ENCODE measurements around the gene NEU2. TPM values are rescaled to one million over a fixed set of nuclear protein-coding genes. Genes with fewer than 3 reads are reported as not detected.

Gene NEU2
- total RNA-seq, 4 donors from 2014 or later: not detected

DNA sequence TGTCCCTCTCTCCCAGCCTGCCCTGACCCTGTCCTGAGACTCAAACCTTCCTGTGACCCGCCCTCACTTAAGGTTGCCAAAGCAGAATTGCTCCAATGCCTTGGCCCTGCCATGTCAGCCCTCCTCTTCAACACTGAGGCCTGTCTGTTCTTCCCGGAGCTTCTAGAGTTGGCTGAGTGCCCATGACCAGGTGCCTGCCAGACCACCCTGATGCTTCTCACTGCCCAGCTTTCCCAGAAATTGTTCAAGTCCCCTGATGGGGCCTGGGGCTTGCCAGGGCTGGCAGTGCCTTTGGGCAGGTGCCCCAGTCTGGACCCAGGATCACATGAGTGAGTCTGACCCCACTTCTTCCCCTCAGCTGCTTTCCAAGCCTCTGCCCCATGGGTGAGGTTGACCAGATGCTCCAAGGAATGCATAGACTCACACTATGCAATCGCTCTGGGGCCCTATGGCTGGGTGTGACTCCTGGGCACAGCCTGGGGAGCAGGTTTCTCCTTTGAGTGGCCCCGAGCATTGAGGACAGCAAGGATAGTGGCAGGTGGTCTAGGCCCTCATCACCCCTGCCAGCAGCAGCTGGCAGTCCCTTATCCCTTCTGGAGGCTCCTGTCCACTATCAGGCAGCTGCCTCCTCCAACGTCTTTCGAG lies 24.6 kb downstream of the NEU2 start:
- peaks cover 6 to 9% of the 10 kb centered on the region in 2 donors for H3K4me1 ChIP-seq
- no peaks in the 10 kb centered on the region for H3K27me3 ChIP-seq
- in situ Hi-C loops (cut with MboI; ENCODE audit: low sequenced_read_pairs in 4 of 4): loop anchor here in 2 of 4 donors (25.0 kb wide), 1 partner anchor 445 kb away; no protein-coding TSS in a partner anchor
- no peaks in the 10 kb centered on the region for H3K36me3 ChIP-seq
- no peak overlapping the region for H3K4me3 ChIP-seq
- intact Hi-C loops (cut with DNase I; ENCODE audit: low total_unique reads): loop anchor here (10.0 kb wide), 1 partner anchor 292 kb away; no protein-coding TSS in a partner anchor
- no peak for ATAC-seq
- H3K9me3 ChIP-seq: no peaks in the 10 kb centered on the region
- no peak for TF ChIP-seq POLR2A (IDR thresholded peaks at IDR 0.05)
- TF ChIP-seq, protein P1, sequence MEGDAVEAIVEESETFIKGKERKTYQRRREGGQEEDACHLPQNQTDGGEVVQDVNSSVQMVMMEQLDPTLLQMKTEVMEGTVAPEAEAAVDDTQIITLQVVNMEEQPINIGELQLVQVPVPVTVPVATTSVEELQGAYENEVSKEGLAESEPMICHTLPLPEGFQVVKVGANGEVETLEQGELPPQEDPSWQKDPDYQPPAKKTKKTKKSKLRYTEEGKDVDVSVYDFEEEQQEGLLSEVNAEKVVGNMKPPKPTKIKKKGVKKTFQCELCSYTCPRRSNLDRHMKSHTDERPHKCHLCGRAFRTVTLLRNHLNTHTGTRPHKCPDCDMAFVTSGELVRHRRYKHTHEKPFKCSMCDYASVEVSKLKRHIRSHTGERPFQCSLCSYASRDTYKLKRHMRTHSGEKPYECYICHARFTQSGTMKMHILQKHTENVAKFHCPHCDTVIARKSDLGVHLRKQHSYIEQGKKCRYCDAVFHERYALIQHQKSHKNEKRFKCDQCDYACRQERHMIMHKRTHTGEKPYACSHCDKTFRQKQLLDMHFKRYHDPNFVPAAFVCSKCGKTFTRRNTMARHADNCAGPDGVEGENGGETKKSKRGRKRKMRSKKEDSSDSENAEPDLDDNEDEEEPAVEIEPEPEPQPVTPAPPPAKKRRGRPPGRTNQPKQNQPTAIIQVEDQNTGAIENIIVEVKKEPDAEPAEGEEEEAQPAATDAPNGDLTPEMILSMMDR (IDR thresholded peaks at IDR 0.05 in 4 of 5, conservative IDR thresholded peaks at IDR 0.05 in 1 of 5): no peak
- H3K27ac ChIP-seq: no peak overlapping the region
- DNase-seq: no peak

- Histone ChIP-seq H3K36me3 (no peaks in the 10 kb centered on the region), H3K9me3 (no peaks in the 10 kb centered on the region), H3K27me3 (no peaks in the 10 kb centered on the region), H3K27ac (peak overlapping the region in 3 of 4 donors; percentile 64 to 76 (median 67)), H3K4me1 (peaks cover 6 to 12% of the 10 kb centered on the region in 2 donors), H3K4me3 (no peak overlapping the region)
- no peak for ATAC-seq
- in situ Hi-C loops (cut with MboI; ENCODE audit: low sequenced_read_pairs in 4 of 4): loop anchor here in 2 of 4 donors (25.0 kb wide), 1 partner anchor 447 kb away; no protein-coding TSS in a partner anchor
- no peak for DNase-seq
- intact Hi-C loops (cut with DNase I; ENCODE audit: low total_unique reads): loop anchor here (10.0 kb wide), 1 partner anchor 294 kb away; no protein-coding TSS in a partner anchor
- TF ChIP-seq, protein P1 (IDR thresholded peaks at IDR 0.05 in 4 of 5, conservative IDR thresholded peaks at IDR 0.05 in 1 of 5): no peak
- no peak for TF ChIP-seq POLR2A (IDR thresholded peaks at IDR 0.05)
Measured at GRCh38 chr2:233058717-233059546, 26.5 kb downstream of the NEU2 start.

- no peak for TF ChIP-seq POLR2A (IDR thresholded peaks at IDR 0.05)
- TF ChIP-seq, protein P1 (IDR thresholded peaks at IDR 0.05 in 4 of 5, conservative IDR thresholded peaks at IDR 0.05 in 1 of 5): no peak
- H3K36me3 ChIP-seq: no peaks in the 10 kb centered on the region
- in situ Hi-C loops (cut with MboI; ENCODE audit: low sequenced_read_pairs in 4 of 4) (loop anchor here in 2 of 4 donors (25.0 kb wide), 1 partner anchor 447 kb away; no protein-coding TSS in a partner anchor), intact Hi-C loops (cut with DNase I; ENCODE audit: low total_unique reads) (loop anchor here (10.0 kb wide), 1 partner anchor 295 kb away; no protein-coding TSS in a partner anchor)
- DNase-seq: no peak
- no peaks in the 10 kb centered on the region for H3K9me3 ChIP-seq
- peak overlapping the region in 1 of 4 donors; percentile 48 for H3K4me3 ChIP-seq
- H3K27ac ChIP-seq: peak overlapping the region; percentile 56 to 76 (median 66)
- ATAC-seq: no peak
- no peaks in the 10 kb centered on the region for H3K27me3 ChIP-seq
- peaks cover 3 to 13% of the 10 kb centered on the region in 2 donors for H3K4me1 ChIP-seq
Measured at GRCh38 chr2:233059547-233059796, 27.0 kb downstream of the NEU2 start.

DNA sequence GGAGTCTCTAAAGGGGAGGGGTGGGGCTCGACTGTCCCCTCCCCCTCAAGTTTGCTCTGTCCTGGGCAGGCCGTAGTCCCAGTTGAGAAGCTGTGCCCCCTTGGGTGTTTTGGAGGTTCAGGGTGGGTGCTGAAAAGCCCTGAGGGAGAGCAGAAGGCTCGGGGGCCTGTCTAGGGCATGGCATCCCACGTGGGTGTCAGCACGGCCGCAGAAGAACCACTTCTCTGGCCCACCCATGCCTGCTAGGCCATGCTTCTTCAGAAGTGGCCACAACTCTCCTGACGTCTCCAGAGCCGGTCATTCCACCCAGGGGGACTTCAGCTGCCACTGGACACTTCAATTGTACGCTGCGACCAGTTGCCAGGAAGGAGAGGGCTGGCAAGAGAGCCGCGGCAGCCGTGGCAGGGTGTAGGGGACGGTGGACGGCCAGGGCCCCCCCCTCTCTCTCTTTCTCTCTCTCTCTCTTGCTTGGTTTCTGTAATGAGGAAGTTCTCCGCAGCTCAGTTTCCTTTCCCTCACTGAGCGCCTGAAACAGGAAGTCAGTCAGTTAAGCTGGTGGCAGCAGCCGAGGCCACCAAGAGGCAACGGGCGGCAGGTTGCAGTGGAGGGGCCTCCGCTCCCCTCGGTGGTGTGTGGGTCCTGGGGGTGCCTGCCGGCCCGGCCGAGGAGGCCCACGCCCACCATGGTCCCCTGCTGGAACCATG lies 27.5 kb downstream of the NEU2 start, which contains the start of gene INPP5D:
INPP5D (plus strand) TSS at position 546 of the 704 bp plus-strand sequence; CDS start at position 683, 137 bp downstream.
- in situ Hi-C loops (cut with MboI; ENCODE audit: low sequenced_read_pairs in 4 of 4): loop anchor here in 2 of 4 donors (25.0 kb wide), 1 partner anchor 448 kb away; no protein-coding TSS in a partner anchor
- TF ChIP-seq, protein P1 (IDR thresholded peaks at IDR 0.05 in 4 of 5, conservative IDR thresholded peaks at IDR 0.05 in 1 of 5): no peak
- TF ChIP-seq POLR2A (IDR thresholded peaks at IDR 0.05): peak in 1 of 2 donors; percentile 38
- H3K36me3 ChIP-seq: no peaks in the 10 kb centered on the region
- H3K9me3 ChIP-seq: no peaks in the 10 kb centered on the region
- peak; percentile 24 to 42 for DNase-seq
- H3K27ac ChIP-seq: peak within 1 kb of the TSS; percentile 56 to 76 (median 66)
- H3K27me3 ChIP-seq: no peaks in the 10 kb centered on the region
- peaks cover 3 to 13% of the 10 kb centered on the region in 2 donors for H3K4me1 ChIP-seq
- ATAC-seq: peak; percentile 38 to 59
- H3K4me3 ChIP-seq: peak within 1 kb of the TSS; percentile 45 to 51 (median 48)
- intact Hi-C loops (cut with DNase I; ENCODE audit: low total_unique reads): loop anchor here (10.0 kb wide), 1 partner anchor 295 kb away; no protein-coding TSS in a partner anchor
